Measurements from ENCODE around the gene ZNF791. TPM values are rescaled to one million over a fixed set of nuclear protein-coding genes. Genes with fewer than 3 reads are reported as not detected.
A peak's percentile ranks its signal among the peaks of the same experiment; 100 is the strongest.

The ZNF791 gene
- total RNA-seq, 5 donors from 2014 or later (not counting 1 experiment from before 2014, with no cell fraction given) = 33.4 to 54.6 (median 43.9) TPM

GRCh38 chr19:12580180-12580694 is 30.5 kb upstream of the ZNF791 start:
- Mint-ChIP-seq H3K36me3 (peaks cover 48% of the 10 kb centered on the region), H3K27ac (no peak overlapping the region), H3K4me3 (no peak overlapping the region), H3K4me1 (peaks cover 0 to 4% (median under 1%) of the 10 kb centered on the region in 3 donors), H3K27me3 (no peaks in the 10 kb centered on the region), H3K9me3 (peaks cover 0 to 17% (median 13%) of the 10 kb centered on the region in 3 donors)
- ChIA-PET POLR2A (no interaction called here), CTCF (no interaction called here)
- Histone ChIP-seq H3K27me3 (replicated peaks in 1 of 2; ENCODE audit: control insufficient read depth in 2 of 2, extremely low read depth in 1 of 2, insufficient read depth in 2 of 2, low read length in 1 of 2) (no peaks in the 10 kb centered on the region), H3K4me3 (ENCODE audit: control insufficient read depth in 1 of 2, extremely low read depth in 1 of 2, low read length in 1 of 2) (no peak overlapping the region), H3K27ac (ENCODE audit: low read length) (no peak overlapping the region), H3K4me1 (ENCODE audit: control insufficient read depth in 1 of 2, extremely low read depth in 1 of 2, insufficient read depth in 2 of 2, low read length in 2 of 2) (no peaks in the 10 kb centered on the region), H3K9me3 (peaks cover 6% of the 10 kb centered on the region), H3K36me3 (ENCODE audit: control insufficient read depth in 2 of 2, extremely low read depth in 1 of 2, insufficient read depth in 1 of 2, low read length in 1 of 2) (peaks cover 3 to 27% of the 10 kb centered on the region in 2 donors)
- DNase-seq (no peak), ATAC-seq (replicated peaks in 1 of 4) (no peak)
- WGBS (ENCODE audit: insufficient coverage) = 100% methylated on average over 4 of the region's 11 CpGs

GRCh38 chr19:12581100-12581499 is 29.6 kb upstream of the ZNF791 start:
- Mint-ChIP-seq H3K4me3 (no peak overlapping the region), H3K27me3 (no peaks in the 10 kb centered on the region), H3K27ac (no peak overlapping the region), H3K4me1 (no peaks in the 10 kb centered on the region), H3K36me3 (peaks cover 48% of the 10 kb centered on the region), H3K9me3 (peaks cover 0 to 17% (median 13%) of the 10 kb centered on the region in 3 donors)
- H3K27me3 ChIP-seq (replicated peaks in 1 of 2; ENCODE audit: control insufficient read depth in 2 of 2, extremely low read depth in 1 of 2, insufficient read depth in 2 of 2, low read length in 1 of 2) = no peaks in the 10 kb centered on the region
- no peak overlapping the region for H3K4me3 ChIP-seq (ENCODE audit: control insufficient read depth in 1 of 2, extremely low read depth in 1 of 2, low read length in 1 of 2)
- DNase-seq (no peak), ATAC-seq (replicated peaks in 1 of 4) (no peak)
- no peaks in the 10 kb centered on the region for H3K4me1 ChIP-seq (ENCODE audit: control insufficient read depth in 1 of 2, extremely low read depth in 1 of 2, insufficient read depth in 2 of 2, low read length in 2 of 2)
- no peak overlapping the region for H3K27ac ChIP-seq (ENCODE audit: low read length)
- H3K36me3 ChIP-seq (ENCODE audit: control insufficient read depth in 2 of 2, extremely low read depth in 1 of 2, insufficient read depth in 1 of 2, low read length in 1 of 2) = peaks cover 3 to 27% of the 10 kb centered on the region in 2 donors
- no CpG with 5 or more reads among the region's 9 CpGs for WGBS (ENCODE audit: insufficient coverage)
- ChIA-PET CTCF (no interaction called here), POLR2A (interaction anchor here in 1 of 2 donors (0.6 kb wide), 1 partner anchor 98 kb away, joined by 4 read pairs; no protein-coding TSS in a partner anchor)
- H3K9me3 ChIP-seq = peaks cover 6% of the 10 kb centered on the region

GRCh38 chr19:12596485-12596884 is 14.2 kb upstream of the ZNF791 start:
- Mint-ChIP-seq H3K4me3 (no peak overlapping the region), H3K27me3 (no peaks in the 10 kb centered on the region), H3K27ac (no peak overlapping the region), H3K36me3 (peaks cover 29% of the 10 kb centered on the region), H3K4me1 (peaks cover 0 to 7% (median 0%) of the 10 kb centered on the region in 3 donors), H3K9me3 (no peaks in the 10 kb centered on the region)
- WGBS (ENCODE audit: insufficient coverage) = 99% methylated on average over 11 of the region's 11 CpGs
- no peaks in the 10 kb centered on the region for H3K9me3 ChIP-seq
- no peak overlapping the region for H3K4me3 ChIP-seq (ENCODE audit: control insufficient read depth in 1 of 2, extremely low read depth in 1 of 2, low read length in 1 of 2)
- ChIA-PET CTCF (no interaction called here), POLR2A (no interaction called here)
- no peak overlapping the region for H3K27ac ChIP-seq (ENCODE audit: low read length)
- ATAC-seq (replicated peaks in 1 of 4) = no peak
- H3K4me1 ChIP-seq (ENCODE audit: control insufficient read depth in 1 of 2, extremely low read depth in 1 of 2, insufficient read depth in 2 of 2, low read length in 2 of 2) = no peaks in the 10 kb centered on the region
- DNase-seq = no peak
- no peaks in the 10 kb centered on the region for H3K27me3 ChIP-seq (replicated peaks in 1 of 2; ENCODE audit: control insufficient read depth in 2 of 2, extremely low read depth in 1 of 2, insufficient read depth in 2 of 2, low read length in 1 of 2)
- H3K36me3 ChIP-seq (ENCODE audit: control insufficient read depth in 2 of 2, extremely low read depth in 1 of 2, insufficient read depth in 1 of 2, low read length in 1 of 2) = peaks cover 0 to 18% of the 10 kb centered on the region in 2 donors

GRCh38 chr19:12596927-12597548 is 13.7 kb upstream of the ZNF791 start:
- Histone ChIP-seq H3K36me3 (ENCODE audit: control insufficient read depth in 2 of 2, extremely low read depth in 1 of 2, insufficient read depth in 1 of 2, low read length in 1 of 2) (peaks cover 0 to 18% of the 10 kb centered on the region in 2 donors), H3K4me1 (ENCODE audit: control insufficient read depth in 1 of 2, extremely low read depth in 1 of 2, insufficient read depth in 2 of 2, low read length in 2 of 2) (no peaks in the 10 kb centered on the region), H3K9me3 (no peaks in the 10 kb centered on the region), H3K27me3 (replicated peaks in 1 of 2; ENCODE audit: control insufficient read depth in 2 of 2, extremely low read depth in 1 of 2, insufficient read depth in 2 of 2, low read length in 1 of 2) (no peaks in the 10 kb centered on the region), H3K27ac (ENCODE audit: low read length) (no peak overlapping the region), H3K4me3 (ENCODE audit: control insufficient read depth in 1 of 2, extremely low read depth in 1 of 2, low read length in 1 of 2) (no peak overlapping the region)
- no peak for DNase-seq
- CTCF ChIA-PET = no interaction called here
- Mint-ChIP-seq H3K36me3 (peaks cover 29% of the 10 kb centered on the region), H3K4me1 (peaks cover 0 to 6% (median 0%) of the 10 kb centered on the region in 3 donors), H3K27me3 (no peaks in the 10 kb centered on the region), H3K27ac (no peak overlapping the region), H3K9me3 (no peaks in the 10 kb centered on the region), H3K4me3 (no peak overlapping the region)
- POLR2A ChIA-PET = no interaction called here
- no peak for ATAC-seq (replicated peaks in 1 of 4)
- WGBS (ENCODE audit: insufficient coverage) = 94% methylated on average over 35 of the region's 38 CpGs

GRCh38 chr19:12597594-12597993 is 13.1 kb upstream of the ZNF791 start:
- H3K4me1 ChIP-seq (ENCODE audit: control insufficient read depth in 1 of 2, extremely low read depth in 1 of 2, insufficient read depth in 2 of 2, low read length in 2 of 2) = no peaks in the 10 kb centered on the region
- no peak overlapping the region for H3K27ac Mint-ChIP-seq
- POLR2A ChIA-PET = no interaction called here

GRCh38 chr19:12603714-12604113 is 7.0 kb upstream of the ZNF791 start:
- no CpG with 5 or more reads among the region's 1 CpG for WGBS (ENCODE audit: insufficient coverage)
- ChIA-PET POLR2A (interaction anchor here (0.5 to 0.7 kb wide), 4 partner anchors 17 to 1007 kb away, joined by 3 to 13 read pairs (median 6); no protein-coding TSS in a partner anchor), CTCF (interaction anchor here in 1 of 2 donors (0.6 to 1.1 kb wide), 4 partner anchors 10 to 479 kb away, joined by 3 to 5 read pairs (median 4); no protein-coding TSS in a partner anchor)
- Histone ChIP-seq H3K9me3 (no peaks in the 10 kb centered on the region), H3K4me3 (ENCODE audit: control insufficient read depth in 1 of 2, extremely low read depth in 1 of 2, low read length in 1 of 2) (no peak overlapping the region), H3K36me3 (ENCODE audit: control insufficient read depth in 2 of 2, extremely low read depth in 1 of 2, insufficient read depth in 1 of 2, low read length in 1 of 2) (peaks cover 0 to 21% of the 10 kb centered on the region in 2 donors), H3K27me3 (replicated peaks in 1 of 2; ENCODE audit: control insufficient read depth in 2 of 2, extremely low read depth in 1 of 2, insufficient read depth in 2 of 2, low read length in 1 of 2) (no peaks in the 10 kb centered on the region), H3K4me1 (ENCODE audit: control insufficient read depth in 1 of 2, extremely low read depth in 1 of 2, insufficient read depth in 2 of 2, low read length in 2 of 2) (peaks cover 4 to 14% of the 10 kb centered on the region in 2 experiments), H3K27ac (ENCODE audit: low read length) (no peak overlapping the region)
- no peaks in the 10 kb centered on the region for H3K9me3 Mint-ChIP-seq
- peak in 28 of 35 experiments; percentile 10 to 70 (median 34) for DNase-seq
- peak overlapping the region in 1 of 3 donors; percentile 34 for H3K4me3 Mint-ChIP-seq
- peaks cover 12% of the 10 kb centered on the region for H3K36me3 Mint-ChIP-seq
- ATAC-seq (replicated peaks in 1 of 4) = peak; percentile 70 to 99 (median 76)
- H3K27me3 Mint-ChIP-seq = no peaks in the 10 kb centered on the region
- H3K4me1 Mint-ChIP-seq = peaks cover 10 to 22% (median 11%) of the 10 kb centered on the region in 3 donors
- H3K27ac Mint-ChIP-seq = peak overlapping the region in 1 of 2 donors; percentile 22

More at GRCh38 chr19:12597594-12597993, 13.1 kb upstream of the ZNF791 start:
- WGBS (ENCODE audit: insufficient coverage) = 80% methylated on average over 1 of the region's 11 CpGs
- H3K9me3 ChIP-seq = no peaks in the 10 kb centered on the region
- Mint-ChIP-seq H3K4me1 (peaks cover 0 to under 1% (median 0%) of the 10 kb centered on the region in 3 donors), H3K36me3 (peaks cover 29% of the 10 kb centered on the region), H3K27me3 (no peaks in the 10 kb centered on the region), H3K9me3 (no peaks in the 10 kb centered on the region), H3K4me3 (no peak overlapping the region)
- H3K36me3 ChIP-seq (ENCODE audit: control insufficient read depth in 2 of 2, extremely low read depth in 1 of 2, insufficient read depth in 1 of 2, low read length in 1 of 2) = peaks cover 0 to 18% of the 10 kb centered on the region in 2 donors
- no peaks in the 10 kb centered on the region for H3K27me3 ChIP-seq (replicated peaks in 1 of 2; ENCODE audit: control insufficient read depth in 2 of 2, extremely low read depth in 1 of 2, insufficient read depth in 2 of 2, low read length in 1 of 2)
- H3K27ac ChIP-seq (ENCODE audit: low read length) = no peak overlapping the region
- ATAC-seq (replicated peaks in 1 of 4) = no peak
- DNase-seq = no peak
- CTCF ChIA-PET = no interaction called here
- H3K4me3 ChIP-seq (ENCODE audit: control insufficient read depth in 1 of 2, extremely low read depth in 1 of 2, low read length in 1 of 2) = no peak overlapping the region

All from T-cell (primary cell).